ENCODE data around the gene PHOX2A.

DNA sequence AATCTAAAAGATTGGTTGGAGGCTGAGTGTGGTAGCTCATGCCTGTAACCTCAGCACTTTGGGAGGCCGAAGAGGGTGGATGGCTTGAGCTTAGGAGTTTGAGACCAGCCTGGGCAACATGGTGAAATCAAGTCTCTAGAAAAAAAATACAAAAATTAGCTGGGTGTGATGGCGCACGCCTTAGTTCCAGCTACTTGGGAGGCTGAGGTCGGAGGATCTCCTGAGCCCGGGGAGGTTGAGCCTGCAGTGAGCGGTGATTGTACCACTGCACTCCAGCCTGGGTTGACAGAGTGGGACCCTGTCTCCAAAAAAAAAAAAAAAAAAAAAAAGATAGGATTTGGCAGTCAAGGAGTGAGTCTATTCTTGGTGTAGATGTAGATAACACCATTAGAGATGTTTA, 41.4 kb downstream of the PHOX2A start:
- TF ChIP-seq, protein P1, sequence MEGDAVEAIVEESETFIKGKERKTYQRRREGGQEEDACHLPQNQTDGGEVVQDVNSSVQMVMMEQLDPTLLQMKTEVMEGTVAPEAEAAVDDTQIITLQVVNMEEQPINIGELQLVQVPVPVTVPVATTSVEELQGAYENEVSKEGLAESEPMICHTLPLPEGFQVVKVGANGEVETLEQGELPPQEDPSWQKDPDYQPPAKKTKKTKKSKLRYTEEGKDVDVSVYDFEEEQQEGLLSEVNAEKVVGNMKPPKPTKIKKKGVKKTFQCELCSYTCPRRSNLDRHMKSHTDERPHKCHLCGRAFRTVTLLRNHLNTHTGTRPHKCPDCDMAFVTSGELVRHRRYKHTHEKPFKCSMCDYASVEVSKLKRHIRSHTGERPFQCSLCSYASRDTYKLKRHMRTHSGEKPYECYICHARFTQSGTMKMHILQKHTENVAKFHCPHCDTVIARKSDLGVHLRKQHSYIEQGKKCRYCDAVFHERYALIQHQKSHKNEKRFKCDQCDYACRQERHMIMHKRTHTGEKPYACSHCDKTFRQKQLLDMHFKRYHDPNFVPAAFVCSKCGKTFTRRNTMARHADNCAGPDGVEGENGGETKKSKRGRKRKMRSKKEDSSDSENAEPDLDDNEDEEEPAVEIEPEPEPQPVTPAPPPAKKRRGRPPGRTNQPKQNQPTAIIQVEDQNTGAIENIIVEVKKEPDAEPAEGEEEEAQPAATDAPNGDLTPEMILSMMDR (IDR thresholded peaks at IDR 0.05; ENCODE audit: insufficient read depth, low read length) = no peak
- no peak for TF ChIP-seq POLR2AphosphoS5 (IDR thresholded peaks at IDR 0.05; ENCODE audit: low read depth)
- TF ChIP-seq, protein P2, sequence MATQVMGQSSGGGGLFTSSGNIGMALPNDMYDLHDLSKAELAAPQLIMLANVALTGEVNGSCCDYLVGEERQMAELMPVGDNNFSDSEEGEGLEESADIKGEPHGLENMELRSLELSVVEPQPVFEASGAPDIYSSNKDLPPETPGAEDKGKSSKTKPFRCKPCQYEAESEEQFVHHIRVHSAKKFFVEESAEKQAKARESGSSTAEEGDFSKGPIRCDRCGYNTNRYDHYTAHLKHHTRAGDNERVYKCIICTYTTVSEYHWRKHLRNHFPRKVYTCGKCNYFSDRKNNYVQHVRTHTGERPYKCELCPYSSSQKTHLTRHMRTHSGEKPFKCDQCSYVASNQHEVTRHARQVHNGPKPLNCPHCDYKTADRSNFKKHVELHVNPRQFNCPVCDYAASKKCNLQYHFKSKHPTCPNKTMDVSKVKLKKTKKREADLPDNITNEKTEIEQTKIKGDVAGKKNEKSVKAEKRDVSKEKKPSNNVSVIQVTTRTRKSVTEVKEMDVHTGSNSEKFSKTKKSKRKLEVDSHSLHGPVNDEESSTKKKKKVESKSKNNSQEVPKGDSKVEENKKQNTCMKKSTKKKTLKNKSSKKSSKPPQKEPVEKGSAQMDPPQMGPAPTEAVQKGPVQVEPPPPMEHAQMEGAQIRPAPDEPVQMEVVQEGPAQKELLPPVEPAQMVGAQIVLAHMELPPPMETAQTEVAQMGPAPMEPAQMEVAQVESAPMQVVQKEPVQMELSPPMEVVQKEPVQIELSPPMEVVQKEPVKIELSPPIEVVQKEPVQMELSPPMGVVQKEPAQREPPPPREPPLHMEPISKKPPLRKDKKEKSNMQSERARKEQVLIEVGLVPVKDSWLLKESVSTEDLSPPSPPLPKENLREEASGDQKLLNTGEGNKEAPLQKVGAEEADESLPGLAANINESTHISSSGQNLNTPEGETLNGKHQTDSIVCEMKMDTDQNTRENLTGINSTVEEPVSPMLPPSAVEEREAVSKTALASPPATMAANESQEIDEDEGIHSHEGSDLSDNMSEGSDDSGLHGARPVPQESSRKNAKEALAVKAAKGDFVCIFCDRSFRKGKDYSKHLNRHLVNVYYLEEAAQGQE (IDR thresholded peaks at IDR 0.05; ENCODE audit: insufficient replicate concordance, low read depth) = no peak
